ENCODE results near the gene RPGRIP1. TPM values are rescaled to one million over a fixed set of nuclear protein-coding genes. Genes with fewer than 3 reads are reported as not detected.
"Not testable (repeated sequence)": the region's sequence is repeated elsewhere in the genome, so short reads cannot be mapped to it uniquely, and the experiment has no call there.

The RPGRIP1 gene
- total RNA-seq, 1 donor from 2014 or later = not detected

DNA sequence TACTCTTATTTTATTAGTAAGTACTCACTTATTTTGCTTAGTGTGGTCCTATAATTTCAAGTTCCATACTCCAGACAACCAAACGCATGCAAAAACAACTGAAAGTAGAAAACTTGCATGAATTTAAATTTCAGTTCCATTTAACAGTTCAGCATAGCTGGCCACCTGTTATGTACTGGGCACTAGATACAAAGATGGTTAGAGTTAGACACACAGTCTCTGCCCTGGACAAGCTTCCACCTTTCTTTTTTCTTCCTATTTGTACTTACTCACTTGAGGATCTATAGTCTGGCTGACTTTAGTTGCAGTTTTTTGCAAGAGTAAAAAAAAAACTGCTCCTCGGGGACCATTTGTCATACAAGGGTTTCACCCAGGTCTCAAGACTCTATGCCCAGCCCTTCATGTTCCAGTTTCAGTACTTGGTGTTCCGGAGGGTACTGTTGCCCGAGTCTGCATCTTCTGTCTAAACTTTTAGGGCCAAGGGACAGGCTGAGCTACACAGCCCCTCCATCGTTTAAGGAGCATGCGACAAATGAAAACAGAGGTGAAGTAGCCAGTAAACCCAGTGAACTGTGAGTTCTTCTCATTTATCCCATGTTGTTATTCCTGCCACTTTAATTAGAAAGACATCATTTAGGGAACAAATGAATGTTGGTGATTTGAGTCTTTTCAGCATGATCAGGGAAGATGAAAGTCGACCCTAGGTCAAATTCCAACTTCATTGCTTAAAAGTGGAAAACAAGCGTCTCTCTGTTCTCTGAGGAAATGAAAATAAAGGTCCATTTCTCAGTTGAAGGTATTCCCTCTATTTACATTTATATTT is 22.3 kb downstream of the RPGRIP1 start:
- Mint-ChIP-seq H3K27me3 (ENCODE audit: unreplicated experiment) (no peaks in the 10 kb centered on the region), H3K36me3 (ENCODE audit: unreplicated experiment) (no peaks in the 10 kb centered on the region), H3K27ac (ENCODE audit: unreplicated experiment) (no peak overlapping the region), H3K9me3 (ENCODE audit: unreplicated experiment) (no peaks in the 10 kb centered on the region), H3K4me3 (ENCODE audit: unreplicated experiment) (no peak overlapping the region), H3K4me1 (ENCODE audit: low read depth, unreplicated experiment) (no peaks in the 10 kb centered on the region)
- DNase-seq = no peak
- TF ChIP-seq, protein P1, sequence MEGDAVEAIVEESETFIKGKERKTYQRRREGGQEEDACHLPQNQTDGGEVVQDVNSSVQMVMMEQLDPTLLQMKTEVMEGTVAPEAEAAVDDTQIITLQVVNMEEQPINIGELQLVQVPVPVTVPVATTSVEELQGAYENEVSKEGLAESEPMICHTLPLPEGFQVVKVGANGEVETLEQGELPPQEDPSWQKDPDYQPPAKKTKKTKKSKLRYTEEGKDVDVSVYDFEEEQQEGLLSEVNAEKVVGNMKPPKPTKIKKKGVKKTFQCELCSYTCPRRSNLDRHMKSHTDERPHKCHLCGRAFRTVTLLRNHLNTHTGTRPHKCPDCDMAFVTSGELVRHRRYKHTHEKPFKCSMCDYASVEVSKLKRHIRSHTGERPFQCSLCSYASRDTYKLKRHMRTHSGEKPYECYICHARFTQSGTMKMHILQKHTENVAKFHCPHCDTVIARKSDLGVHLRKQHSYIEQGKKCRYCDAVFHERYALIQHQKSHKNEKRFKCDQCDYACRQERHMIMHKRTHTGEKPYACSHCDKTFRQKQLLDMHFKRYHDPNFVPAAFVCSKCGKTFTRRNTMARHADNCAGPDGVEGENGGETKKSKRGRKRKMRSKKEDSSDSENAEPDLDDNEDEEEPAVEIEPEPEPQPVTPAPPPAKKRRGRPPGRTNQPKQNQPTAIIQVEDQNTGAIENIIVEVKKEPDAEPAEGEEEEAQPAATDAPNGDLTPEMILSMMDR (IDR thresholded peaks at IDR 0.05; ENCODE audit: partially characterized antibody, unreplicated experiment) = no peak

DNA sequence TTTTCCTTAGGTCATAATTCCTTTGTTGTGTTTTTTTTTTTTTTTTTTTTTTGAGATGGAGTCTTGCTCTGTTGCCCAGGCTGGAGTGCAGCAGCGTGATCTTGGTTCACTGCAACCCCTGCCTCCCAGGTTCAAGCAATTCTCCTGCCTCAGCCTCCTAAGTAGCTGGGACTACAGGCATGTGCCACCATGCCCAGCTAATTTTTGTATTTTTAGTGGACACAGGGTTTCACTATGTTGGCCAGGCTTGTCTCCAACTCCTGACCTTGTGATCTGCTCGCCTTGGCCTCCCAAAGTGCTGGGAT is 22.9 kb downstream of the RPGRIP1 start:
- not testable (repeated sequence) for H3K27ac Mint-ChIP-seq (ENCODE audit: unreplicated experiment); H3K4me1 Mint-ChIP-seq (ENCODE audit: low read depth, unreplicated experiment); H3K4me3 Mint-ChIP-seq (ENCODE audit: unreplicated experiment); H3K9me3 Mint-ChIP-seq (ENCODE audit: unreplicated experiment); H3K27me3 Mint-ChIP-seq (ENCODE audit: unreplicated experiment); H3K36me3 Mint-ChIP-seq (ENCODE audit: unreplicated experiment); DNase-seq

DNA sequence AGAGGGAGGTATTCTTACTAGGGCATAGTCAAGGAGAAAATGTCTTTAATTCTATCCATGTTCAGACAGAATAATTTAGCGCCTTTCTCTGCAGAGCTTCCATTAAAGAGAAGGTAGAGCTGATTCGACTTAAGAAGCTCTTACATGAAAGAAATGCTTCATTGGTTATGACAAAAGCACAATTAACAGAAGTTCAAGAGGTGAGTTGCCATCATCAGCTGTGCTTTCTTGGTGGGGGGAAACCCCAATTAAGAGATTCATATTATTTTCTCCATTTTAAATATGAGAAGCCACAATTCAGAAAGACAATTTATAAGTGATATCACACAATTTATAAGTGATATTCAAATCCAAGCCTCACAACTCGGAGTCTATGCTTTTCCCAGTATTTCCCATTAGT is 27.8 kb downstream of the RPGRIP1 start:
- Mint-ChIP-seq H3K9me3 (ENCODE audit: unreplicated experiment) (no peaks in the 10 kb centered on the region), H3K27me3 (ENCODE audit: unreplicated experiment) (no peaks in the 10 kb centered on the region), H3K36me3 (ENCODE audit: unreplicated experiment) (no peaks in the 10 kb centered on the region), H3K27ac (ENCODE audit: unreplicated experiment) (no peak overlapping the region), H3K4me1 (ENCODE audit: low read depth, unreplicated experiment) (peaks cover 4% of the 10 kb centered on the region), H3K4me3 (ENCODE audit: unreplicated experiment) (peak overlapping the region; percentile 27)
- DNase-seq = no peak
- TF ChIP-seq, protein P1 (IDR thresholded peaks at IDR 0.05; ENCODE audit: partially characterized antibody, unreplicated experiment) = no peak

DNA sequence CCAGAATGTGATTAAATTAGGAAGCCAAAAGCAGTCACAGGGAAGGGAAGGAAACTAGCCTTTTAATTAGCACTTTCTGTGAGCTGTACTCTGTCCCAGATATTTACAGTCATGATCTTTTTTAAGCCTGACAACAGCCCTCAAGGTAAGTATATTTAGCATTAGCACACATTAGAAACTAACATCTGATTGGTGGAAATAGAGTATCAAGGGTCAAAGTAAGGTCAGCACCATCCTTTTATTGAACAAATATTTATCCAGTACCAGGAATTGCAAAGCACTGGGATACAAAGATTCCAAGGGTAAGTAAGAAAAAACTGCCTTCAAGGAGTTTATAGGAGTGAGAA is 28.2 kb downstream of the RPGRIP1 start:
- Mint-ChIP-seq H3K27me3 (ENCODE audit: unreplicated experiment) (no peaks in the 10 kb centered on the region), H3K4me3 (ENCODE audit: unreplicated experiment) (peak overlapping the region; percentile 95), H3K27ac (ENCODE audit: unreplicated experiment) (peak overlapping the region; percentile 50), H3K36me3 (ENCODE audit: unreplicated experiment) (no peaks in the 10 kb centered on the region), H3K9me3 (ENCODE audit: unreplicated experiment) (no peaks in the 10 kb centered on the region), H3K4me1 (ENCODE audit: low read depth, unreplicated experiment) (peaks cover 4% of the 10 kb centered on the region)
- DNase-seq = no peak
- TF ChIP-seq, protein P1 (IDR thresholded peaks at IDR 0.05; ENCODE audit: partially characterized antibody, unreplicated experiment) = no peak

DNA sequence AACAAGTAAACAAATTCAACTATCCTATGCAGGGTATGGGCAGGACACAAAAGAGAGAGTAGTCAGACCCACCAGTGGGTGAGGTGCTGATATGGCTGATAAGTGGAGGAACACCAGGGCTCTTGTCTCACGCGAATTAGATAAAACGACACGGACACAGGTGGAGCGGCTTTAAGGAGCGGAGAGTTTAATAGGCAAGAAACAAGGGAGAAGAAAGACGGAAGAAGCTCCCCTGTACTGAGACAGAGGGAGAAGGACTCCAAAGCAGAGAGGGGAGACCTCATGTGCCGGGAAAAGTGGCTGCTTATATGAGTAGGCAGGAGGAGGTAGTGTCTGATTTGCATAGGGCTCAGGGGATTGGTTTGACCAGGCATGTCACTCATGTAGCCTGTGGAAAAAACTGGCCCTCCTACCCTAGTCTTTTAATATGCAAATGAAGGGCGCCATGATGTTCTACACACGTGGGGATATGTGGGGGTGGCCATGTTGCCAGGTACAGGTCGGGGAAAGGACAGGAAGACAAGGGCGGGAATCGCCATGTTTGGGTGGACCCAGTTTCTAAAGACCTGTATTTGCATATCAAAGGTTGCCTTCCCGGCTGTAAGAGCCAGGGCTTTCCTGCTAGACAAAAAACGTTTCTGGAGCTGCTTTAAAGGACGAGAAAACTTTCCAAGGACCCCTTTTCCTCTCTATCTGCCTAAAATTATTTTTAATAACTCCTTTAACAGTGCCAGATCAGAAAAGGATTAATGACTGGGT is 28.8 kb downstream of the RPGRIP1 start:
- Mint-ChIP-seq H3K27ac (ENCODE audit: unreplicated experiment) (peak overlapping the region; percentile 50), H3K4me1 (ENCODE audit: low read depth, unreplicated experiment) (peaks cover 4% of the 10 kb centered on the region), H3K27me3 (ENCODE audit: unreplicated experiment) (no peaks in the 10 kb centered on the region), H3K36me3 (ENCODE audit: unreplicated experiment) (no peaks in the 10 kb centered on the region), H3K4me3 (ENCODE audit: unreplicated experiment) (peak overlapping the region; percentile 95), H3K9me3 (ENCODE audit: unreplicated experiment) (no peaks in the 10 kb centered on the region)
- TF ChIP-seq, protein P1 (IDR thresholded peaks at IDR 0.05; ENCODE audit: partially characterized antibody, unreplicated experiment) = no peak
- peak; percentile 38 for DNase-seq

Data from glutamatergic neuron (in vitro differentiated cells).